Neural progenitor cell (in vitro differentiated cells): Measurements from ENCODE around the gene ENPP1. TPM values are rescaled to one million over a fixed set of nuclear protein-coding genes. Genes with fewer than 3 reads are reported as not detected.

Source experiments
- DNase-seq: peaks from one replicate; pipeline ENCODE4 v3.0.0-alpha.2; 2016; ENCODE audit warnings: low spot score
- H2AFZ ChIP-seq: fragments of 200-600 bp; sonication (generic); replicated peaks from 2 replicates; pipeline ENCODE4 v1.6.1; 2016; ENCODE audit warnings: antibody characterized with exemption
- H3F3A ChIP-seq: fragments of 200-600 bp; sonication (generic); 2 replicates; pipeline ENCODE4 v1.6.1; 2016; ENCODE audit warnings: antibody characterized with exemption, low read depth
- H3K27ac ChIP-seq: fragments of 200-600 bp; sonication (generic); 2 replicates; pipeline ENCODE4 v1.5.1; 2016; ENCODE audit warnings: mild to moderate bottlenecking
- H3K27me3 ChIP-seq: fragments of 200-600 bp; sonication (generic); 2 replicates; pipeline ENCODE4 v1.6.1; 2016; ENCODE audit warnings: mild to moderate bottlenecking, moderate library complexity
- H3K36me3 ChIP-seq: fragments of 200-600 bp; sonication (generic); 2 replicates; pipeline ENCODE4 v1.5.1; 2016
- H3K4me1 ChIP-seq: fragments of 200-600 bp; sonication (generic); 2 replicates; pipeline ENCODE4 v1.6.1; 2016; ENCODE audit warnings: mixed run types
- H3K4me2 ChIP-seq: fragments of 200-600 bp; sonication (generic); 2 replicates; pipeline ENCODE4 v1.6.1; 2016
- H3K4me3 ChIP-seq: fragments of 200-600 bp; sonication (generic); 2 replicates; pipeline ENCODE4 v1.5.1; 2016
- H3K79me2 ChIP-seq: fragments of 200-600 bp; sonication (generic); 2 replicates; pipeline ENCODE4 v1.6.1; 2016; ENCODE audit warnings: low read depth
- H3K9ac ChIP-seq: fragments of 200-600 bp; sonication (generic); 2 replicates; pipeline ENCODE4 v1.6.1; 2016
- H3K9me3 ChIP-seq: fragments of 200-600 bp; sonication (generic); 2 replicates; pipeline ENCODE4 v1.5.1; 2016; ENCODE audit warnings: low read depth
- H4K20me1 ChIP-seq: fragments of 200-600 bp; sonication (generic); 2 replicates; pipeline ENCODE4 v1.6.1; 2016; ENCODE audit warnings: low read depth
- H3K27ac Mint-ChIP-seq: 3 replicates; pipeline ENCODE4 v1.8.0; 2021; ENCODE audit warnings: mixed read lengths
- H3K27me3 Mint-ChIP-seq: 2 replicates; pipeline ENCODE4 v1.8.0; 2022; ENCODE audit warnings: low read depth, mild to moderate bottlenecking, inconsistent platforms, moderate library complexity, mixed read lengths; ENCODE audit not compliant: insufficient read depth
- H3K36me3 Mint-ChIP-seq: 3 replicates; pipeline ENCODE4 v1.8.0; 2021; ENCODE audit warnings: mixed read lengths
- H3K4me1 Mint-ChIP-seq: 3 replicates; pipeline ENCODE4 v1.8.0; 2021; ENCODE audit warnings: mixed read lengths
- H3K4me3 Mint-ChIP-seq: 3 replicates; pipeline ENCODE4 v1.8.0; 2021; ENCODE audit warnings: mild to moderate bottlenecking, moderate library complexity, mixed read lengths
- H3K9me3 Mint-ChIP-seq: 3 replicates; pipeline ENCODE4 v1.8.0; 2020; ENCODE audit warnings: mixed read lengths
- CTCF ChIP-seq: fragments of 200-600 bp; sonication (generic); IDR thresholded peaks from 2 replicates; pipeline ENCODE4 v1.5.1; 2017; ENCODE audit warnings: antibody characterized with exemption, mild to moderate bottlenecking
- EZH2 ChIP-seq: fragments of 200-600 bp; sonication (generic); IDR thresholded peaks from 2 replicates; pipeline ENCODE4 v1.6.1; 2017; ENCODE audit warnings: antibody characterized with exemption, mild to moderate bottlenecking, moderate library complexity
- EZH2phosphoT487 ChIP-seq: fragments of 200-600 bp; sonication (generic); IDR thresholded peaks from 2 replicates; pipeline ENCODE4 v1.6.1; 2017; ENCODE audit warnings: antibody characterized with exemption
- total RNA-seq: library from RNA; depleted of rRNA; stranded (reverse); fragments of >200 nt; gene quantifications from 2 replicates; pipeline ENCODE4 v1.2.3, GENCODE V29; 2015; ENCODE audit warnings: low replicate concordance

The ENPP1 gene
- total RNA-seq, 1 donor from 2014 or later = 9.7 TPM

GRCh38 chr6:131838051-131838450, 30.2 kb downstream of the ENPP1 start:
- H3K27me3 ChIP-seq = no peaks in the 10 kb centered on the region
- no peaks in the 10 kb centered on the region for H3K36me3 Mint-ChIP-seq
- no peak overlapping the region for H3K4me3 Mint-ChIP-seq
- no peak overlapping the region for H3K4me2 ChIP-seq
- H3K9me3 Mint-ChIP-seq = no peaks in the 10 kb centered on the region
- no peak for DNase-seq
- H3F3A ChIP-seq = no peaks in the 10 kb centered on the region
- H3K4me1 ChIP-seq = no peaks in the 10 kb centered on the region
- no peak overlapping the region for H3K9ac ChIP-seq
- no peak overlapping the region for H2AFZ ChIP-seq
- H3K79me2 ChIP-seq = no peaks in the 10 kb centered on the region
- H3K27ac ChIP-seq = no peak overlapping the region
- H3K9me3 ChIP-seq = no peaks in the 10 kb centered on the region
- H3K4me1 Mint-ChIP-seq = peaks cover 5% of the 10 kb centered on the region
- H3K27me3 Mint-ChIP-seq = no peaks in the 10 kb centered on the region
- no peaks in the 10 kb centered on the region for H4K20me1 ChIP-seq
- no peaks in the 10 kb centered on the region for H3K36me3 ChIP-seq
- H3K27ac Mint-ChIP-seq = no peak overlapping the region
- TF ChIP-seq EZH2phosphoT487 (no peak), CTCF (no peak), EZH2 (no peak)
- no peak overlapping the region for H3K4me3 ChIP-seq

GRCh38 chr6:131839388-131839787, 31.6 kb downstream of the ENPP1 start:
- H3K4me1 ChIP-seq = no peaks in the 10 kb centered on the region
- H3K27ac ChIP-seq = no peak overlapping the region
- no peak overlapping the region for H3K27ac Mint-ChIP-seq
- no peaks in the 10 kb centered on the region for H3F3A ChIP-seq
- H3K27me3 Mint-ChIP-seq = no peaks in the 10 kb centered on the region
- no peaks in the 10 kb centered on the region for H3K36me3 ChIP-seq
- H3K9me3 Mint-ChIP-seq = no peaks in the 10 kb centered on the region
- no peak overlapping the region for H3K4me3 ChIP-seq
- no peaks in the 10 kb centered on the region for H3K36me3 Mint-ChIP-seq
- no peaks in the 10 kb centered on the region for H3K79me2 ChIP-seq
- no peak for DNase-seq
- no peak overlapping the region for H3K9ac ChIP-seq
- no peak overlapping the region for H2AFZ ChIP-seq
- H3K4me3 Mint-ChIP-seq = no peak overlapping the region
- no peaks in the 10 kb centered on the region for H4K20me1 ChIP-seq
- H3K4me2 ChIP-seq = no peak overlapping the region
- TF ChIP-seq CTCF = no peak
- TF ChIP-seq EZH2phosphoT487 = no peak
- no peak for TF ChIP-seq EZH2
- peaks cover 5% of the 10 kb centered on the region for H3K4me1 Mint-ChIP-seq
- no peaks in the 10 kb centered on the region for H3K9me3 ChIP-seq
- H3K27me3 ChIP-seq = no peaks in the 10 kb centered on the region

GRCh38 chr6:131840441-131840840, 32.6 kb downstream of the ENPP1 start:
- no peaks in the 10 kb centered on the region for H3K4me1 ChIP-seq
- Mint-ChIP-seq H3K36me3 (no peaks in the 10 kb centered on the region), H3K4me3 (no peak overlapping the region), H3K27me3 (no peaks in the 10 kb centered on the region), H3K27ac (no peak overlapping the region), H3K9me3 (no peaks in the 10 kb centered on the region), H3K4me1 (peaks cover 5% of the 10 kb centered on the region)
- no peaks in the 10 kb centered on the region for H3K27me3 ChIP-seq
- H3K79me2 ChIP-seq = no peaks in the 10 kb centered on the region
- DNase-seq = no peak
- H2AFZ ChIP-seq = no peak overlapping the region
- TF ChIP-seq EZH2phosphoT487 (no peak), CTCF (no peak), EZH2 (no peak)
- no peak overlapping the region for H3K4me2 ChIP-seq
- no peaks in the 10 kb centered on the region for H3K36me3 ChIP-seq
- H4K20me1 ChIP-seq = no peaks in the 10 kb centered on the region
- H3K27ac ChIP-seq = no peak overlapping the region
- no peaks in the 10 kb centered on the region for H3F3A ChIP-seq
- H3K9ac ChIP-seq = no peak overlapping the region
- H3K4me3 ChIP-seq = no peak overlapping the region
- H3K9me3 ChIP-seq = no peaks in the 10 kb centered on the region
